Erythroblast (primary cell): Measurements from ENCODE around the gene PDGFC.

Experiments
- GATA1 ChIP-seq: IDR thresholded peaks from 2 replicates; pipeline ENCODE4 v1.6.1; 2011; ENCODE audit warnings: low read depth, mild to moderate bottlenecking, control low read depth, low read length, moderate library complexity
- POLR2A ChIP-seq: IDR thresholded peaks from 2 replicates; pipeline ENCODE4 v1.6.1; 2011; ENCODE audit warnings: mild to moderate bottlenecking, low read length

DNA sequence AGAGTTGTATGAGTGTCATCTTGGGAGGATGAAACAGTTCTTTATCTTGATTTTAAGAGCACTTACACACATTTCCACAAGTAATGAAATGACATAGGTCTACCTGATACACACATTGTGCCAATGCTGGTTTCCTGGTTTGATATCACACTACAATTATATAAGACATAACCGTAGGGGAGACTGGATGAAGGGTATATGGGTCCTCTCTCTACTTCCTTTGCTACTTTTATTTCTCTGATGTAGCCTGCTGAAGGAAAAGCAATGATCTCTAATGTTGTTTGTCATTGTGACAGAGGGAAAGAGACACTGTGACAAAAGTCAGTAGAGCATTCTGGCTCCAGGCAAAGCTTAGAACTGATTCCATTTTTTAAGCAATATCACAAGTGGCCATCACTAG is 238.0 kb downstream of the PDGFC start:
- TF ChIP-seq POLR2A (no peak), GATA1 (no peak)
